WERI-Rb-1 (cell line): ENCODE data around the gene RBM45.

Source experiments
- DNase-seq: peaks from one replicate; pipeline ENCODE4 v3.0.0-alpha.2; 2020
- H3K27ac ChIP-seq: fragments of 250-450 bp; sonication (Bioruptor Pico); 2 replicates; pipeline ENCODE4 v1.5.1; 2020; ENCODE audit warnings: mild to moderate bottlenecking, moderate library complexity
- H3K27me3 ChIP-seq: fragments of 250-450 bp; sonication (Bioruptor Pico); 2 replicates; pipeline ENCODE4 v1.5.1; 2021; ENCODE audit warnings: mild to moderate bottlenecking, low read depth, moderate library complexity; ENCODE audit not compliant: insufficient read depth, severe bottlenecking
- H3K36me3 ChIP-seq: fragments of 250-450 bp; sonication (Bioruptor Pico); 2 replicates; pipeline ENCODE4 v1.5.1; 2020; ENCODE audit warnings: mild to moderate bottlenecking, moderate library complexity
- H3K4me3 ChIP-seq: 2 replicates; pipeline ENCODE4 v1.5.1; 2011; ENCODE audit warnings: low read depth, mild to moderate bottlenecking, control low read depth, low read length
- H3K9me3 ChIP-seq: fragments of 250-450 bp; sonication (Bioruptor Pico); 2 replicates; pipeline ENCODE4 v1.5.1; 2021; ENCODE audit warnings: mild to moderate bottlenecking, moderate library complexity; ENCODE audit not compliant: severe bottlenecking
- TF ChIP-seq, protein P1 (sequence below): IDR thresholded peaks from 2 replicates; pipeline ENCODE4 v1.5.1; 2011; ENCODE audit warnings: low read depth, mild to moderate bottlenecking, control low read depth, inconsistent platforms, low read length

Gene RBM45

DNA sequence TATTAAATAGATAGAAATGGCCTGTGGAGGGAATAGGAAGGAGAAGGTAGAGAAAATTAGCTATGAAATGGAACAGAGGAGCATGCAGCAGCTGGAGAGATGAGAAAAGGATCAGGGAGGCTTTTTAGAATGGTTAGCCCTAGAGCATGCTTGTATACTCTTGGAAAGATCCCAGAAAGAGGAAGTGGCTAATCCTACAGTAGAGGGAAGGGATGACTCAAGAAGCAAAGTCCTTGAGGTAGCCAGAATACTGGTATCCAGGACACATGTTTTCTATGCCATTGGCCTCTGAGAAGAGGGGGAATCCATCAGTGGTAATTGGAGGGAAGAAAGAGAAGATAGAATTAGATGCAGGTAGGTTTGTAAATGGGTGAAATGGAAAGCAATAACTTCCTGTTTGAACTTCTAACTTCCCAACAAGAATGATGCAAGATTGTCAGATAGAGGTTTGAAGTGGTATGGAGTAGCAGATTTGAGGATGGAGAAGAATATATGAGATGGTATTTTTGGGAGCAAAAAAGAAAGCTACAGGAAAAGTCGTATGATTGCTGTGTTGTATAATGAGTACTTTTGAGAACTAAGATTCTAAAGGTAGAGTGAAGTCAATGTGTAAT is 64.9 kb downstream of the RBM45 start:
- no peaks in the 10 kb centered on the region for H3K36me3 ChIP-seq
- no peaks in the 10 kb centered on the region for H3K27me3 ChIP-seq
- H3K27ac ChIP-seq = no peak overlapping the region
- no peak overlapping the region for H3K4me3 ChIP-seq
- TF ChIP-seq, protein P1, sequence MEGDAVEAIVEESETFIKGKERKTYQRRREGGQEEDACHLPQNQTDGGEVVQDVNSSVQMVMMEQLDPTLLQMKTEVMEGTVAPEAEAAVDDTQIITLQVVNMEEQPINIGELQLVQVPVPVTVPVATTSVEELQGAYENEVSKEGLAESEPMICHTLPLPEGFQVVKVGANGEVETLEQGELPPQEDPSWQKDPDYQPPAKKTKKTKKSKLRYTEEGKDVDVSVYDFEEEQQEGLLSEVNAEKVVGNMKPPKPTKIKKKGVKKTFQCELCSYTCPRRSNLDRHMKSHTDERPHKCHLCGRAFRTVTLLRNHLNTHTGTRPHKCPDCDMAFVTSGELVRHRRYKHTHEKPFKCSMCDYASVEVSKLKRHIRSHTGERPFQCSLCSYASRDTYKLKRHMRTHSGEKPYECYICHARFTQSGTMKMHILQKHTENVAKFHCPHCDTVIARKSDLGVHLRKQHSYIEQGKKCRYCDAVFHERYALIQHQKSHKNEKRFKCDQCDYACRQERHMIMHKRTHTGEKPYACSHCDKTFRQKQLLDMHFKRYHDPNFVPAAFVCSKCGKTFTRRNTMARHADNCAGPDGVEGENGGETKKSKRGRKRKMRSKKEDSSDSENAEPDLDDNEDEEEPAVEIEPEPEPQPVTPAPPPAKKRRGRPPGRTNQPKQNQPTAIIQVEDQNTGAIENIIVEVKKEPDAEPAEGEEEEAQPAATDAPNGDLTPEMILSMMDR = no peak
- H3K9me3 ChIP-seq = no peaks in the 10 kb centered on the region
- no peak for DNase-seq
